Liver (tissue), 9 donors: ENCODE measurements around the gene GRID1. TPM values are rescaled to one million over a fixed set of nuclear protein-coding genes. Genes with fewer than 3 reads are reported as not detected.

ENCODE experiments used
- DNase-seq: peaks from one replicate; pipeline ENCODE4 v3.0.0-alpha.2; 2017; ENCODE audit warnings: low spot score
- H3K27ac ChIP-seq, 2 donors: one replicate each; pipeline ENCODE4 v1.7.0; 2013; ENCODE audit warnings: inconsistent platforms in 2 of 2, low read length in 2 of 2, control low read depth in 1 of 2, low read depth in 1 of 2, mild to moderate bottlenecking in 1 of 2
- H3K27me3 ChIP-seq, 4 donors: one replicate each; pipeline versions ENCODE4 v1.6.1 to v1.7.0; 2013; ENCODE audit warnings: low read length in 3 of 4, inconsistent platforms in 1 of 4, mild to moderate bottlenecking in 1 of 4, moderate library complexity in 1 of 4; ENCODE audit not compliant: control insufficient read depth in 4 of 4, insufficient read depth in 4 of 4
- H3K36me3 ChIP-seq, 4 donors: one replicate each; pipeline versions ENCODE4 v1.6.1 to v1.7.0; 2013; ENCODE audit warnings: low read length in 3 of 4, mild to moderate bottlenecking in 3 of 4, low read depth in 1 of 4, moderate library complexity in 1 of 4; ENCODE audit not compliant: control insufficient read depth in 4 of 4, insufficient read depth in 3 of 4
- H3K4me1 ChIP-seq, 4 donors: one replicate each; pipeline versions ENCODE4 v1.6.1 to v1.7.0; 2013; ENCODE audit warnings: low read length in 3 of 4, mild to moderate bottlenecking in 3 of 4, moderate library complexity in 1 of 4; ENCODE audit not compliant: control insufficient read depth in 4 of 4, insufficient read depth in 4 of 4
- H3K4me3 ChIP-seq, 3 donors: one replicate each; pipeline versions ENCODE4 v1.6.1 to v1.7.0; 2013; ENCODE audit warnings: low read length in 3 of 3, control low read depth in 1 of 3, low read depth in 1 of 3, mild to moderate bottlenecking in 1 of 3
- H3K9ac ChIP-seq, 2 donors: one replicate each; pipeline ENCODE4 v1.7.0; 2013; ENCODE audit warnings: low read length in 2 of 2, mild to moderate bottlenecking in 2 of 2, moderate library complexity in 2 of 2, control low read depth in 1 of 2, low read depth in 1 of 2
- H3K9me3 ChIP-seq, 4 donors: one replicate each; pipeline versions ENCODE4 v1.6.1 to v1.7.0; 2013; ENCODE audit warnings: low read length in 3 of 4; ENCODE audit not compliant: control insufficient read depth in 4 of 4
- ATF3 ChIP-seq: IDR thresholded peaks from 2 replicates; pipeline ENCODE4 v1.6.1; 2016; ENCODE audit warnings: antibody characterized with exemption
- CTCF ChIP-seq: fragments of 150-350 bp; IDR thresholded peaks from 2 replicates; pipeline ENCODE4 v1.5.1; 2017; ENCODE audit warnings: improper control_type of control experiment, low read depth, low read length; ENCODE audit not compliant: missing input control
- EGR1 ChIP-seq, 2 donors: IDR thresholded peaks; 2 replicates each; pipeline ENCODE4 v1.6.1; 2016 to 2018; ENCODE audit warnings: antibody characterized with exemption in 2 of 2, low read depth in 2 of 2
- FOXA1 ChIP-seq: IDR thresholded peaks from 2 replicates; pipeline ENCODE4 v1.6.1; 2016; ENCODE audit warnings: antibody characterized with exemption
- GABPA ChIP-seq, 2 donors: IDR thresholded peaks in 1 of 2; conservative IDR thresholded peaks in 1 of 2; 2 replicates each; pipeline ENCODE4 v1.6.1; 2016; ENCODE audit warnings: antibody characterized with exemption in 2 of 2, mild to moderate bottlenecking in 1 of 2, moderate library complexity in 1 of 2
- HNF4A ChIP-seq, 2 donors: conservative IDR thresholded peaks; 2 replicates each; pipeline ENCODE4 v1.6.1; 2016; ENCODE audit warnings: antibody characterized with exemption in 2 of 2, mild to moderate bottlenecking in 2 of 2
- HNF4G ChIP-seq: IDR thresholded peaks from 2 replicates; pipeline ENCODE4 v1.6.1; 2016; ENCODE audit warnings: antibody characterized with exemption
- JUND ChIP-seq, 2 donors: IDR thresholded peaks; 2 replicates each; pipeline ENCODE4 v1.6.1; 2016; ENCODE audit warnings: antibody characterized with exemption in 2 of 2
- RAD21 ChIP-seq, 2 donors: IDR thresholded peaks; 2 replicates each; pipeline ENCODE4 v1.6.1; 2016; ENCODE audit warnings: antibody characterized with exemption in 2 of 2, mild to moderate bottlenecking in 2 of 2
- REST ChIP-seq: IDR thresholded peaks from 2 replicates; pipeline ENCODE4 v1.6.1; 2016; ENCODE audit warnings: antibody characterized with exemption, mild to moderate bottlenecking
- RXRA ChIP-seq, 2 donors: IDR thresholded peaks; 2 replicates each; pipeline ENCODE4 v1.6.1; 2017 to 2018; ENCODE audit warnings: antibody characterized with exemption in 2 of 2, mild to moderate bottlenecking in 1 of 2
- SP1 ChIP-seq: IDR thresholded peaks from 2 replicates; pipeline ENCODE4 v1.6.1; 2018; ENCODE audit warnings: antibody characterized with exemption, mild to moderate bottlenecking
- TAF1 ChIP-seq: conservative IDR thresholded peaks from 2 replicates; pipeline ENCODE4 v1.6.1; 2016; ENCODE audit warnings: antibody characterized with exemption, mild to moderate bottlenecking
- YY1 ChIP-seq: IDR thresholded peaks from 2 replicates; pipeline ENCODE4 v1.6.1; 2016; ENCODE audit warnings: antibody characterized with exemption, mild to moderate bottlenecking
- ZBTB33 ChIP-seq: IDR thresholded peaks from 2 replicates; pipeline ENCODE4 v1.6.1; 2016; ENCODE audit warnings: antibody characterized with exemption
- WGBS: extraction: QIAGEN DNeasy Blood & Tissue Kit; methylation state at CpG from one replicate; pipeline ENCODE4 v1.1.7; 2013; 5-methylcytosine and 5-hydroxymethylcytosine counted together
- polyA plus RNA-seq, 2 donors: library from polyadenylated mRNA; stranded (reverse) in 1 of 2; unstranded in 1 of 2; fragments of 200-250 nt in 1 of 2; fragments of >200 nt in 1 of 2; fragmentation: Nextera tagmentation in 1 of 2; extraction: Ambion mirVana in 1 of 2; gene quantifications; one replicate each; pipeline versions ENCODE4 v1.2.1 to v1.2.3, GENCODE V29; 2013 to 2015
- total RNA-seq, 2 donors: library from RNA; depleted of rRNA; stranded (reverse); fragments of >200 nt; gene quantifications; one replicate each; pipeline ENCODE4 v1.2.3, GENCODE V29; 2014
- donor health status: healthy.
- donor health status: healthy.
- donor health status: healthy.
- donor health status: healthy.
- donor health status: healthy.

Gene GRID1
- total and polyA plus RNA-seq, 4 donors = 0.09 to 0.17 (median 0.14) TPM; not detected in 1

GRCh38 chr10:86159797-86160196 lies 206.8 kb downstream of the GRID1 start:
- no peak overlapping the region for H3K9ac ChIP-seq
- TF ChIP-seq GABPA (IDR thresholded peaks at IDR 0.05 in 1 of 2, conservative IDR thresholded peaks at IDR 0.05 in 1 of 2) = no peak
- no peaks in the 10 kb centered on the region for H3K9me3 ChIP-seq
- H3K4me1 ChIP-seq = peaks cover 6 to 25% (median 21%) of the 10 kb centered on the region in 4 donors
- 83% methylated on average over 3 of the region's 3 CpGs for WGBS
- DNase-seq = no peak
- no peak overlapping the region for H3K27ac ChIP-seq
- no peaks in the 10 kb centered on the region for H3K36me3 ChIP-seq
- no peak overlapping the region for H3K4me3 ChIP-seq
- no peaks in the 10 kb centered on the region for H3K27me3 ChIP-seq

GRCh38 chr10:86155054-86155921 lies 211.3 kb downstream of the GRID1 start:
- Histone ChIP-seq H3K4me3 (no peak overlapping the region), H3K9me3 (no peaks in the 10 kb centered on the region), H3K9ac (no peak overlapping the region), H3K27me3 (no peaks in the 10 kb centered on the region), H3K36me3 (no peaks in the 10 kb centered on the region), H3K27ac (no peak overlapping the region), H3K4me1 (no peaks in the 10 kb centered on the region)
- WGBS = 68% methylated on average over 7 of the region's 7 CpGs
- no peak for DNase-seq
- TF ChIP-seq TAF1 (no peak), RXRA (IDR thresholded peaks at IDR 0.05) (no peak), HNF4A (conservative IDR thresholded peaks at IDR 0.05) (no peak), HNF4G (no peak), CTCF (no peak), REST (no peak)

GRCh38 chr10:86153751-86154150 lies 212.8 kb downstream of the GRID1 start:
- 94% methylated on average over 9 of the region's 9 CpGs for WGBS
- DNase-seq = no peak
- H3K4me1 ChIP-seq = no peaks in the 10 kb centered on the region
- H3K9ac ChIP-seq = no peak overlapping the region
- H3K4me3 ChIP-seq = no peak overlapping the region
- H3K9me3 ChIP-seq = no peaks in the 10 kb centered on the region
- H3K27me3 ChIP-seq = no peaks in the 10 kb centered on the region
- no peak overlapping the region for H3K27ac ChIP-seq
- H3K36me3 ChIP-seq = no peaks in the 10 kb centered on the region
- no peak for TF ChIP-seq FOXA1
- no peak for TF ChIP-seq HNF4G
- no peak for TF ChIP-seq SP1
- no peak for TF ChIP-seq ATF3
- no peak for TF ChIP-seq YY1
- no peak for TF ChIP-seq GABPA (IDR thresholded peaks at IDR 0.05 in 1 of 2, conservative IDR thresholded peaks at IDR 0.05 in 1 of 2)
- TF ChIP-seq JUND (IDR thresholded peaks at IDR 0.05) = no peak
- TF ChIP-seq HNF4A (conservative IDR thresholded peaks at IDR 0.05) = no peak
- TF ChIP-seq RXRA (IDR thresholded peaks at IDR 0.05) = no peak
- TF ChIP-seq EGR1 (IDR thresholded peaks at IDR 0.05; ENCODE audit: low read depth in 2 of 2) = no peak
- TF ChIP-seq ZBTB33 = no peak
- TF ChIP-seq RAD21 (IDR thresholded peaks at IDR 0.05) = no peak
- no peak for TF ChIP-seq REST
